ENCODE measurements around the gene ILDR2. TPM values are rescaled to one million over a fixed set of nuclear protein-coding genes. Genes with fewer than 3 reads are reported as not detected.

Gene ILDR2
- total RNA-seq = 10.2 TPM

GRCh38 chr1:166975361-166976129 is at the start of gene ILDR2:
Gene ILDR2 (minus strand): TSS chr1:166975540. CDS start chr1:166975268, 272 bp downstream.

GRCh38 chr1:166988974-166989515 is 13.7 kb upstream of the ILDR2 start, which contains the start of gene MAEL:
Gene MAEL (plus strand): TSS chr1:166989280. CDS start chr1:166989353, 73 bp downstream.

GRCh38 chr1:166875734-166876539 is 99.4 kb downstream of the ILDR2 start, which contains the start of gene TADA1:
Gene TADA1 (minus strand): TSS chr1:166876264. CDS start chr1:166876233, 31 bp downstream.

Small RNA genes lying within 50 kb of the gene (small RNA-seq; reads per million reads assigned to genes)
- not detected for gene RNA5SP65 (ENCODE audit: low replicate concordance)

Other genes starting within 250 kb of the ILDR2 start
- 25.9 TPM for gene POGK, start 136.1 kb downstream of the ILDR2 start, total RNA-seq
- gene TADA1, start 99.3 kb downstream of the ILDR2 start, total RNA-seq = 19.5 TPM
- gene MAEL, start 13.7 kb upstream of the ILDR2 start, total RNA-seq = 0.64 TPM
- gene GPA33, start 114.8 kb upstream of the ILDR2 start, total RNA-seq = 0.12 TPM
- 16.1 TPM for gene STYXL2, start 118.5 kb upstream of the ILDR2 start, total RNA-seq
- 21.8 TPM for gene POU2F1, start 245.3 kb upstream of the ILDR2 start, total RNA-seq